Measurements from ENCODE around the gene ACP7.

Gene ACP7

GRCh38 chr19:39150807-39151600, 66.8 kb downstream of the ACP7 start:
- no peak for DNase-seq

- DNase-seq, result no peak
These were observed 67.9 kb downstream of the ACP7 start for GRCh38 chr19:39152066-39152465.

- no peak for DNase-seq
These were observed 70.0 kb downstream of the ACP7 start for GRCh38 chr19:39154100-39154628.

DNA sequence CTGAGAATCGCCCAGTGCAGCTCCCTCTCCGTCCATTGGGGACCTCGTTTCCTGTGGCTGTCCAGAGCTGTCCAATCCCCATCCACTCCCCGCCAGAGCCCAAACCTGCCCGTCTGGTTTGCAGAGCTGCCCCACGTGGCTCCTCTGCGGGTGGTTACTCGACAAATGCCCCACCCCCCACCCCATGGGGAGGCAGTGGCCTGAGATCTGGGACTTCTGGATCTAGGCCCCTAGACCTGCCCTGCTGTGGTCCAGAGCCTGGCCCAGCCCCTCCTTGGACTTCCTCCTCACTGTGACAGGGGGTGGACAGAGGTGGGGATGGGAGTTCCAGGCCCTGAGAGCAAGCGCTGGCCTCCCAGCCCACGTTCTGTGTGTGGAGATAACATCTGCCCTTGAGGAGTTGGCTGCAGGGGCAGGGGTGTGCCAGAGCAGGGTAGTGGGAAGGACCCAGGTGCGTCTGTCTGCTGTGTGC, 70.5 kb downstream of the ACP7 start:
- DNase-seq, result no peak

GRCh38 chr19:39155114-39155700, 71.0 kb downstream of the ACP7 start:
- DNase-seq, result no peak

DNA sequence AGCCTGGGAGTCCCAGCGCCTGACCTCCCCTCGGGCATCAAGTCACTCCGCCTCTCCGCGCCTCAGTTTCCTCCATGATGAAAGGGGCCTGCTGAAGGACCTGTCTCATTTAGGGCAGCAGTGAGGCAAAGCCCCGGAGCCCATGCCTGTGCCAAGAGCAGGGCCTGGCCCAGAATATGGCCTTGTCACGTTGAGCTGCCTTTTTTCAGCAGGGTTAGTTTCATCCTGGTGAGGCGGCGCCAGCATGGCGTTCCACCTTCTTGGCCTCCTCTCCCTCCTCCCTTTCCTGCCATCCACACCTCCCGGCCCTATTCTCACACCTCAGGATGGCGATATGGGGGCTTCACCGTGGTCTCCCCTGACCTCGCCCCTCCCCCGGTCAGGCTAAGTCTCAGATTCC, 71.6 kb downstream of the ACP7 start:
- no peak for DNase-seq

DNA sequence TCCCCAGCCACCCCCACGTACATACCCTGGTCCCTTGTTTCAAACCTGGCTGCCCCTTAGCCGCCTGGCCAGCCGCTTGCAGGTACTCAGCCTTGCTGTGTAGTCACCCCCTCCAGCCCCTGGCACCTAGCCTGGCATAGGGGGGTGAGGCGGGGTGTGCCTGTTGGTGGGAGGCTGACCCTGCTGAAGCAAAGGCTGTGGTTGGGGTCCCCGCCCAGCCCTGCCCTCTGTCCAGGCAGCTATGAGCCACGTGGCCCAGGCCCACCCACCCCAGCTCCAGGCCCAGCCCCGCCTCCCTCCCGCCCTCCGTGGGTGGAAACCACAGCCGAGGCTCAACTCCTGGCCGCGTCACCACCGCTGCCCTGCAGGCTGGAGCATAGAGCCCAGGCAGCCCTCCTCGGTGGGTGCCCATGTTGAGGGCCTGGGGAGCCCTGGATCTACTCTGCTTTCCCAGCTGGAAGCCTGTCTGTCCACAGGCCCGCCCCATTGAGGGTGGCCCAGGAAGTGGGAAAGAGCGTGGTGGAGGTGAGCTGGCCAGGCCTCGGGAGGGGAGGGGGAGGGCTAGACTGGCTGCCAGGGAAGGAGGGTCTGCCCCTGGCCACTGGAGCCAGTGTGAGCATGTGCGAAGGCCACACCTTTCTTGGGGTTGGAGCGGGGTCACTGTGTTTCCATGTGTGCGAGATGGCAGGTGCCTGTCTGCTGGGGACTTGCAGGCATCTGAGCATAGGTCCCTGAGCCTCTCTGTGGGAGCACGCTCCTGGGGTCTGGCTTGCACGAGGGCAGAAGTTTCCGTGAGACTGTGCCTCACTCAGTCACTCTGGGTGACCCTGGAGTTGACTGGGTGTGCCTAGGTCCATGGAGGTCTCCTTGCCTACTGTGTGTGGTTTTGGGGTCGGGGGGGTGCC, 72.4 kb downstream of the ACP7 start:
- DNase-seq, result no peak

- no peak for DNase-seq
These were observed 73.3 kb downstream of the ACP7 start for GRCh38 chr19:39157275-39157996.

- DNase-seq, result no peak
These were observed 73.8 kb downstream of the ACP7 start for GRCh38 chr19:39157997-39158389.

- no peak for DNase-seq
These were observed 74.6 kb downstream of the ACP7 start for GRCh38 chr19:39158646-39159260.

- DNase-seq, result no peak
These were observed 76.3 kb downstream of the ACP7 start for GRCh38 chr19:39160523-39160861.

All from SW 1271 (cell line).